Measurements from ENCODE around the gene BTBD9.

Gene BTBD9

GRCh38 chr6:38233161-38233791 lies 406.5 kb downstream of the BTBD9 start:
- no peaks in the 10 kb centered on the region for H3K27me3 ChIP-seq (replicated peaks; ENCODE audit: control insufficient read depth, insufficient read depth, low read length)
- no peak overlapping the region for H3K4me3 ChIP-seq (replicated peaks; ENCODE audit: low read depth, low read length)
- no peak for DNase-seq (ENCODE audit: extremely low read depth, insufficient read length)
- H3K36me3 ChIP-seq (ENCODE audit: control insufficient read depth, insufficient read depth, low read length), result no peaks in the 10 kb centered on the region
- TF ChIP-seq CTCF (IDR thresholded peaks at IDR 0.05; ENCODE audit: insufficient read depth, low read length, poor library complexity, severe bottlenecking), result no peak

- DNase-seq (ENCODE audit: extremely low read depth, insufficient read length), result no peak
- TF ChIP-seq CTCF (IDR thresholded peaks at IDR 0.05; ENCODE audit: insufficient read depth, low read length, poor library complexity, severe bottlenecking), result no peak
- Histone ChIP-seq H3K36me3 (ENCODE audit: control insufficient read depth, insufficient read depth, low read length) (no peaks in the 10 kb centered on the region), H3K4me3 (replicated peaks; ENCODE audit: low read depth, low read length) (no peak overlapping the region), H3K27me3 (replicated peaks; ENCODE audit: control insufficient read depth, insufficient read depth, low read length) (no peaks in the 10 kb centered on the region)
Measured at GRCh38 chr6:38225766-38226165, 414.0 kb downstream of the BTBD9 start.

- Histone ChIP-seq H3K36me3 (ENCODE audit: control insufficient read depth, insufficient read depth, low read length) (no peaks in the 10 kb centered on the region), H3K27me3 (replicated peaks; ENCODE audit: control insufficient read depth, insufficient read depth, low read length) (no peaks in the 10 kb centered on the region), H3K4me3 (replicated peaks; ENCODE audit: low read depth, low read length) (no peak overlapping the region)
- DNase-seq (ENCODE audit: extremely low read depth, insufficient read length), result no peak
- no peak for TF ChIP-seq CTCF (IDR thresholded peaks at IDR 0.05; ENCODE audit: insufficient read depth, low read length, poor library complexity, severe bottlenecking)
Measured at GRCh38 chr6:38221251-38221650, 418.5 kb downstream of the BTBD9 start.

GRCh38 chr6:38220069-38220723 lies 419.5 kb downstream of the BTBD9 start:
- DNase-seq (ENCODE audit: extremely low read depth, insufficient read length), result no peak
- Histone ChIP-seq H3K4me3 (replicated peaks; ENCODE audit: low read depth, low read length) (no peak overlapping the region), H3K36me3 (ENCODE audit: control insufficient read depth, insufficient read depth, low read length) (no peaks in the 10 kb centered on the region), H3K27me3 (replicated peaks; ENCODE audit: control insufficient read depth, insufficient read depth, low read length) (no peaks in the 10 kb centered on the region)
- no peak for TF ChIP-seq CTCF (IDR thresholded peaks at IDR 0.05; ENCODE audit: insufficient read depth, low read length, poor library complexity, severe bottlenecking)

- Histone ChIP-seq H3K27me3 (replicated peaks; ENCODE audit: control insufficient read depth, insufficient read depth, low read length) (no peaks in the 10 kb centered on the region), H3K36me3 (ENCODE audit: control insufficient read depth, insufficient read depth, low read length) (no peaks in the 10 kb centered on the region), H3K4me3 (replicated peaks; ENCODE audit: low read depth, low read length) (no peak overlapping the region)
- TF ChIP-seq CTCF (IDR thresholded peaks at IDR 0.05; ENCODE audit: insufficient read depth, low read length, poor library complexity, severe bottlenecking), result no peak
- no peak for DNase-seq (ENCODE audit: extremely low read depth, insufficient read length)
Measured at GRCh38 chr6:38218235-38218634, 421.5 kb downstream of the BTBD9 start.

All from GM06990 (cell line).